MM.1S (cell line): ENCODE results near the gene MED27.

Experiments used
- EZH2 ChIP-seq: fragments of 300-600 bp; sonication (generic); optimal IDR thresholded peaks from 2 replicates; pipeline ENCODE3; 2017; ENCODE audit warnings: low read depth, mild to moderate bottlenecking, antibody characterized with exemption, low read length, mixed read lengths
- TF ChIP-seq, protein P1 (sequence below): fragments of 300-600 bp; sonication (generic); IDR thresholded peaks from 2 replicates; pipeline ENCODE4 v1.5.1; 2016; ENCODE audit warnings: antibody characterized with exemption, low read length, mixed read lengths

- TF ChIP-seq, protein P1, sequence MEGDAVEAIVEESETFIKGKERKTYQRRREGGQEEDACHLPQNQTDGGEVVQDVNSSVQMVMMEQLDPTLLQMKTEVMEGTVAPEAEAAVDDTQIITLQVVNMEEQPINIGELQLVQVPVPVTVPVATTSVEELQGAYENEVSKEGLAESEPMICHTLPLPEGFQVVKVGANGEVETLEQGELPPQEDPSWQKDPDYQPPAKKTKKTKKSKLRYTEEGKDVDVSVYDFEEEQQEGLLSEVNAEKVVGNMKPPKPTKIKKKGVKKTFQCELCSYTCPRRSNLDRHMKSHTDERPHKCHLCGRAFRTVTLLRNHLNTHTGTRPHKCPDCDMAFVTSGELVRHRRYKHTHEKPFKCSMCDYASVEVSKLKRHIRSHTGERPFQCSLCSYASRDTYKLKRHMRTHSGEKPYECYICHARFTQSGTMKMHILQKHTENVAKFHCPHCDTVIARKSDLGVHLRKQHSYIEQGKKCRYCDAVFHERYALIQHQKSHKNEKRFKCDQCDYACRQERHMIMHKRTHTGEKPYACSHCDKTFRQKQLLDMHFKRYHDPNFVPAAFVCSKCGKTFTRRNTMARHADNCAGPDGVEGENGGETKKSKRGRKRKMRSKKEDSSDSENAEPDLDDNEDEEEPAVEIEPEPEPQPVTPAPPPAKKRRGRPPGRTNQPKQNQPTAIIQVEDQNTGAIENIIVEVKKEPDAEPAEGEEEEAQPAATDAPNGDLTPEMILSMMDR = no peak
- TF ChIP-seq EZH2 = no peak
Observed at GRCh38 chr9:131959056-131959455, 120.6 kb downstream of the MED27 start.
